CD8-positive, alpha-beta memory T cell (primary cell): Measurements from ENCODE around the gene CAMK2D. TPM values are rescaled to one million over a fixed set of nuclear protein-coding genes. Genes with fewer than 3 reads are reported as not detected.
A peak's percentile ranks its signal among the peaks of the same experiment; 100 is the strongest.

Experiments
- CTCF ChIA-PET: fragments of 350-600 bp; sonication (Branson Sonifier 250); formaldehyde crosslinking; loops from one replicate; lab custom pipeline; 2021; ENCODE audit warnings: antibody characterized with exemption; lab: Charles Lee
- POLR2A ChIA-PET: fragments of 350-600 bp; sonication (Branson Sonifier 250); formaldehyde crosslinking; loops from one replicate; lab custom pipeline; 2021; ENCODE audit warnings: antibody characterized with exemption; lab: Charles Lee
- DNase-seq, 5 donors: peaks; one replicate each; pipeline versions ENCODE4 v3.0.0 to v3.0.0-alpha.2; 2020 to 2022; ENCODE audit warnings: mixed read lengths in 1 of 5
- H3K27ac ChIP-seq: one replicate; pipeline ENCODE4 v1.7.0; 2013; ENCODE audit warnings: low read depth, mild to moderate bottlenecking, low read length, moderate library complexity
- H3K27me3 ChIP-seq: 2 replicates; pipeline ENCODE4 v1.7.0; 2013; ENCODE audit warnings: low read length, mild to moderate bottlenecking; ENCODE audit not compliant: insufficient read depth, poor library complexity, severe bottlenecking
- H3K36me3 ChIP-seq: 2 replicates; pipeline ENCODE4 v1.7.0; 2013; ENCODE audit warnings: mild to moderate bottlenecking, low read length, moderate library complexity; ENCODE audit not compliant: insufficient read depth
- H3K4me1 ChIP-seq: 2 replicates; pipeline ENCODE4 v1.7.0; 2013; ENCODE audit warnings: mild to moderate bottlenecking, low read length, moderate library complexity; ENCODE audit not compliant: insufficient read depth
- H3K4me3 ChIP-seq: 2 replicates; pipeline ENCODE4 v1.7.0; 2013; ENCODE audit warnings: mild to moderate bottlenecking, low read length
- H3K9me3 ChIP-seq: 2 replicates; pipeline ENCODE4 v1.7.0; 2013; ENCODE audit warnings: mild to moderate bottlenecking, low read length
- H3K27ac Mint-ChIP-seq, 8 donors: one replicate each; pipeline ENCODE4 v1.8.0; 2020 to 2021; ENCODE audit warnings: mixed read lengths in 8 of 8, mild to moderate bottlenecking in 6 of 8, inconsistent platforms in 3 of 8, moderate library complexity in 3 of 8
- H3K27me3 Mint-ChIP-seq, 2 donors: one replicate each; pipeline ENCODE4 v1.8.0; 2020 to 2021; ENCODE audit warnings: mixed read lengths in 2 of 2, mild to moderate bottlenecking in 1 of 2, moderate library complexity in 1 of 2
- H3K36me3 Mint-ChIP-seq, 3 donors: one replicate each; pipeline ENCODE4 v1.8.0; 2020 to 2021; ENCODE audit warnings: mixed read lengths in 3 of 3, inconsistent platforms in 1 of 3, mild to moderate bottlenecking in 1 of 3
- H3K4me1 Mint-ChIP-seq, 3 donors: one replicate each; pipeline ENCODE4 v1.8.0; 2020 to 2021; ENCODE audit warnings: mixed read lengths in 3 of 3, inconsistent platforms in 1 of 3, mild to moderate bottlenecking in 1 of 3
- H3K4me3 Mint-ChIP-seq, 7 donors: one replicate each; pipeline ENCODE4 v1.8.0; 2020 to 2021; ENCODE audit warnings: mixed read lengths in 7 of 7, mild to moderate bottlenecking in 6 of 7, moderate library complexity in 4 of 7, inconsistent platforms in 2 of 7
- H3K9me3 Mint-ChIP-seq, 5 donors: one replicate each; pipeline ENCODE4 v1.8.0; 2020 to 2022; ENCODE audit warnings: mixed read lengths in 5 of 5, mild to moderate bottlenecking in 3 of 5, moderate library complexity in 2 of 5, inconsistent platforms in 1 of 5
- polyA plus RNA-seq: library from polyadenylated mRNA; unstranded; fragments of 300-500 nt; fragmentation: Illumina TruSeq; gene quantifications from one replicate; pipeline ENCODE4 v1.2.3, GENCODE V29; 2021
- total RNA-seq, 2 experiments: library from RNA; stranded (reverse); gene quantifications; one replicate each; pipeline ENCODE4 v1.2.3, GENCODE V29; 2021

Gene CAMK2D
- total and polyA plus RNA-seq, 3 experiments from 2014 or later, result 19.6 to 57.6 (median 56.0) TPM

DNA sequence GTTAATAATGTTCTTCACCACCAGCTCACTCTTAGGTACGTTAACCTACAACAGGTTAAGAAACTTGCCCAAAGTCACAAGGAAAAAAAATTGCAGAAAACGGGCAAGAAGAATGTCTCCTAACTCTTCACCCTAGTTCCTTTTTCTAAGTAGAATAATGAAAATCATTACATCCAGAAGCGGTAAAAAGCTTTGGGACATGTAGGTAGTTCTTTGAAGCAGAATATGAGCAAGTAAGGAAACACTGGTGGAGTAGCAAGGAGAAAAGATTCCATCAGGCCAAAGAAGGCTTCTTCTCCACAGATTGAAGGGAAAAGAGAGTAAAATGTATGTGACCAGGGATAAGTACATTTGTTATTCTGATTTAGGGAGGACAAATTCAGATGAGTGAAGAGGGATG, 4.1 kb downstream of the CAMK2D start:
- H3K27me3 ChIP-seq, result no peaks in the 10 kb centered on the region
- Mint-ChIP-seq H3K4me1 (peaks cover 43 to 72% (median 66%) of the 10 kb centered on the region in 3 donors), H3K27me3 (no peaks in the 10 kb centered on the region), H3K36me3 (peaks cover 0 to 37% (median 12%) of the 10 kb centered on the region in 3 donors), H3K4me3 (peak overlapping the region in 4 of 7 donors; percentile 16 to 99 (median 80)), H3K9me3 (no peaks in the 10 kb centered on the region), H3K27ac (peak overlapping the region; percentile 4 to 95 (median 86))
- no peak for DNase-seq
- no peak overlapping the region for H3K4me3 ChIP-seq
- no peak overlapping the region for H3K27ac ChIP-seq
- H3K9me3 ChIP-seq, result no peaks in the 10 kb centered on the region
- ChIA-PET POLR2A (no interaction called here), CTCF (no interaction called here)
- H3K36me3 ChIP-seq, result no peaks in the 10 kb centered on the region
- H3K4me1 ChIP-seq, result peaks cover 29% of the 10 kb centered on the region

DNA sequence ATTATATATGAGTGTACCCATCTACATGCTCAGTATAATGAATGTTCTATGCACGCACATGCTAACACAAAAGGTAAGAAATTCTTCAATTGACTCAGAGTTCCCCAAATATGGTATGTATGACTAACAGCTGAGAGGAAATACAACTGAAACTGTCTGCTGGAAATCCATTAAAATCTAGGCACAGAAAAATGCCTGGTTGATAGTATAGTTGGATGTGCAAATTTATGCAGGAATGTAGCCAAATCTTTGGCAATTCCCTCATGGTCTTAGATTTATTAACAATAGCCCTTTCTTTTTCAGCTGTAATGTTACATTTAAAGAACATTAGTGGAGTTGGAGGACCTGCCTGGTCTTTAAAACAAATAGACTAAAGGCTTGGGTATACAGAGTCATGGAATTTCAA, 5.5 kb downstream of the CAMK2D start:
- H3K27ac Mint-ChIP-seq, result peak overlapping the region in 4 of 8 donors; percentile 32 to 73 (median 64)
- H3K9me3 ChIP-seq, result no peaks in the 10 kb centered on the region
- DNase-seq, result no peak
- no peaks in the 10 kb centered on the region for H3K36me3 ChIP-seq
- peaks cover 48 to 75% (median 75%) of the 10 kb centered on the region in 3 donors for H3K4me1 Mint-ChIP-seq
- H3K36me3 Mint-ChIP-seq, result peaks cover 1 to 33% (median 13%) of the 10 kb centered on the region in 3 donors
- ChIA-PET CTCF (no interaction called here), POLR2A (no interaction called here)
- no peak overlapping the region for H3K27ac ChIP-seq
- H3K4me3 Mint-ChIP-seq, result peak overlapping the region in 5 of 7 donors; percentile 2 to 45 (median 29)
- H3K27me3 Mint-ChIP-seq, result no peaks in the 10 kb centered on the region
- H3K27me3 ChIP-seq, result no peaks in the 10 kb centered on the region
- peaks cover 29% of the 10 kb centered on the region for H3K4me1 ChIP-seq
- no peaks in the 10 kb centered on the region for H3K9me3 Mint-ChIP-seq
- H3K4me3 ChIP-seq, result no peak overlapping the region

DNA sequence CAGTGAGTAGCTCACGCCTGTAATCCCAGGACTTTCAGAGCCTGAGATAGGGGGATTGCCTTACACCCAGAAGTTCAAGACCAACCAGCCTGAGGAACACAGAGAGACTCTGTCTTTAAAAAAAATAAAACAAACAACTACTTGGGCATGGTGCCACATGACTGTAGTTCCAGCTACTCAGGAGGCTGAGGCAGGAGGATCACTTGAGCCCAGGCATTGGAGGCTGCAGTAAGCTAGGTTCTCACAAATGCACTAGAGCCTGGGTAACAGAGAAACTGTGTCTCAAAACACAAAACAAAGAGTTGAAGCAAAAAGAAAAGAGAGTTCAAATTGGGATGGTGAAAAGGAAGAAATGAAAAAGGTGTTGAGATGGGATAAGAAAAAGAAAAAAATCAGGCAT, 10.8 kb downstream of the CAMK2D start:
- DNase-seq, result no peak
- no peaks in the 10 kb centered on the region for H3K9me3 ChIP-seq
- Mint-ChIP-seq H3K4me1 (peaks cover 28 to 63% (median 40%) of the 10 kb centered on the region in 3 donors), H3K4me3 (no peak overlapping the region), H3K36me3 (peaks cover 5 to 27% (median 21%) of the 10 kb centered on the region in 3 donors), H3K27ac (peak overlapping the region in 2 of 8 donors; percentile 21 to 24), H3K27me3 (no peaks in the 10 kb centered on the region), H3K9me3 (no peaks in the 10 kb centered on the region)
- no peak overlapping the region for H3K4me3 ChIP-seq
- H3K36me3 ChIP-seq, result no peaks in the 10 kb centered on the region
- H3K27ac ChIP-seq, result no peak overlapping the region
- POLR2A ChIA-PET, result no interaction called here
- H3K27me3 ChIP-seq, result no peaks in the 10 kb centered on the region
- peaks cover 7% of the 10 kb centered on the region for H3K4me1 ChIP-seq
- CTCF ChIA-PET, result no interaction called here

DNA sequence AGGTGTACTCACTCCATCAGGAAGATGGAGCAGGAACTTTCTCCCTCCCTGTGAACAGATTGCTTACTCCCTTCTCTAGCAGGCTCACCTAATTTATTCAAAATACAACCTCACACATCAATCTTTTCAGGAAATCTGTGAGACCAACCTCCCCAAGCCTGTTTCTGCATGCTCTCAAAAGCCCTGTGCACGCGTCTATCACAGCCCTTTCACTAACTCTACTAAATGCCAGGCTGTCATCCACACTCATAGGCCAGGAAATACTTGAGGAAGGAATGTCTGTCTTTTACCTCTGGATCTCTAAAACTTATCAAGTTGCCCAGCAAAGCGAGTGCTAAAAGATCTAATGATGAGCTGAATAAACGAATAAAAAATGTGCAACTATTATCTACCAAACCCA, 11.2 kb downstream of the CAMK2D start:
- H3K36me3 Mint-ChIP-seq, result peaks cover 5 to 27% (median 21%) of the 10 kb centered on the region in 3 donors
- peak overlapping the region in 1 of 7 donors; percentile 2 for H3K4me3 Mint-ChIP-seq
- H3K27ac ChIP-seq, result no peak overlapping the region
- no peaks in the 10 kb centered on the region for H3K27me3 Mint-ChIP-seq
- H3K9me3 ChIP-seq, result no peaks in the 10 kb centered on the region
- H3K9me3 Mint-ChIP-seq, result no peaks in the 10 kb centered on the region
- CTCF ChIA-PET, result no interaction called here
- no peak for DNase-seq
- peaks cover 24 to 58% (median 36%) of the 10 kb centered on the region in 3 donors for H3K4me1 Mint-ChIP-seq
- H3K36me3 ChIP-seq, result no peaks in the 10 kb centered on the region
- peak overlapping the region in 1 of 8 donors; percentile 21 for H3K27ac Mint-ChIP-seq
- POLR2A ChIA-PET, result no interaction called here
- no peaks in the 10 kb centered on the region for H3K27me3 ChIP-seq
- peaks cover 3% of the 10 kb centered on the region for H3K4me1 ChIP-seq
- H3K4me3 ChIP-seq, result no peak overlapping the region

DNA sequence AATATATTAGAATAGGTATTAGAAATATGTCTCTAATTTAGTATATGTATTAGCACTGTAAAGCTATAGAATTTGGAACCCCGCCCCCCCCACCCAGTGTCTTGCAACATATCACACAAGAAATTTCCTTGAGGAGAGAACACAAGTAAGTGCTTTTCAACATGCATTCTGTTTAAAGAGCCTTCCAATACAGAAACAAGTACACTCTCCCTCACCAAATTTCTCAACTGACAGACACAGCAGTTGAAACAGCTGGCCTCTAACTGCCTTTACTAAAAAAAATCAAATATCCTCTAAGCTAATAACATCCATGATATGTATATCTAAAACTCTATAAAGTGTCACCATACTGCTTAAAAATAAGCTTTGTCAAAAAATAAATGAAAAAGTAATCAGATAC, 12.4 kb downstream of the CAMK2D start:
- Mint-ChIP-seq H3K9me3 (no peaks in the 10 kb centered on the region), H3K4me1 (peaks cover 24 to 47% (median 27%) of the 10 kb centered on the region in 3 donors), H3K27me3 (no peaks in the 10 kb centered on the region), H3K36me3 (peaks cover 5 to 27% (median 21%) of the 10 kb centered on the region in 3 donors), H3K27ac (no peak overlapping the region), H3K4me3 (no peak overlapping the region)
- H3K4me3 ChIP-seq, result no peak overlapping the region
- no peak overlapping the region for H3K27ac ChIP-seq
- no peaks in the 10 kb centered on the region for H3K27me3 ChIP-seq
- H3K4me1 ChIP-seq, result no peaks in the 10 kb centered on the region
- no peak for DNase-seq
- no peaks in the 10 kb centered on the region for H3K9me3 ChIP-seq
- H3K36me3 ChIP-seq, result no peaks in the 10 kb centered on the region
- POLR2A ChIA-PET, result no interaction called here
- CTCF ChIA-PET, result interaction anchor here (1.2 kb wide), 1 partner anchor 201 kb away, joined by 3 read pairs; no protein-coding TSS in a partner anchor

DNA sequence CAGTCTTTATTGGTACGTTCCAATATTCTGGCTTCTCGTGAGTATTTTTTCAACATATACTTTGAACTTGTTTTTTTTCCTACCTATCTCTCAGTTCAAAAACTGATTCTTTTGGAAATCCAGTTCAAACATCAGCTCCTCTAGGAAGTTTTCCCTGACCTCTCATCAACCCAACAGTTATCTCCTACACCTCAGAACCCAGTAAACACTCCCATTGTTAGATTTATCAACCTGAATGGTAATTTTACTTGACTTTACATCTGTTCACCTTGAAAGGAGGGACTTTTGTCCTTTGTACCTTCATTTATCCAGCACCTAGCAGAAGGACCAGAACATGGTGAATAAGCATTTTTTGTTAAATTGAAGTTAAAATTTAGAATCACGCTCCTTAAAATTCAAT, 13.6 kb downstream of the CAMK2D start:
- Mint-ChIP-seq H3K27me3 (no peaks in the 10 kb centered on the region), H3K27ac (no peak overlapping the region), H3K9me3 (no peaks in the 10 kb centered on the region), H3K36me3 (peaks cover 5 to 27% (median 21%) of the 10 kb centered on the region in 3 donors), H3K4me1 (peaks cover 21 to 42% (median 24%) of the 10 kb centered on the region in 3 donors), H3K4me3 (no peak overlapping the region)
- Histone ChIP-seq H3K4me1 (no peaks in the 10 kb centered on the region), H3K4me3 (no peak overlapping the region), H3K36me3 (no peaks in the 10 kb centered on the region), H3K27me3 (no peaks in the 10 kb centered on the region), H3K27ac (no peak overlapping the region), H3K9me3 (no peaks in the 10 kb centered on the region)
- DNase-seq, result no peak
- ChIA-PET POLR2A (no interaction called here), CTCF (no interaction called here)

DNA sequence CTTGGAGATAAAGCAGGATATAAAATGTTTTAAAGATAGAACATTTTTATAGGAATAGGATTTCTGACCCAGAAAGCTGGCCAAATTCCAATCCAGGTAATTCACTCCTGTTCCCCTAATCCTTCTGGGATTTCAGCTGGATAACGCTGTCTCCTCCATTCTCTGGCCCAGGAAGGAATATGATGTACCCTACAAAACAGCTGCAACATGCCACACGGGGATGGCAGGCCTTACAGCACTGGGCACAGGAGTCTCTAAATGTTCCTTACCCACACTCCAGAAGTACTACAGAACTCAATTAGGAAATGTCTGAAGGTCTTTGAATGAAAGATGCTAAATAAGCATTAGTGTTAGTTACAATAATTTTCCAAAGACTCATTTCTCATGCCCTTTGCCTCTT, 15.8 kb downstream of the CAMK2D start:
- H3K4me1 Mint-ChIP-seq, result peaks cover 21 to 40% (median 23%) of the 10 kb centered on the region in 3 donors
- peaks cover under 1 to 18% (median 14%) of the 10 kb centered on the region in 3 donors for H3K36me3 Mint-ChIP-seq
- no peak overlapping the region for H3K4me3 ChIP-seq
- H3K4me3 Mint-ChIP-seq, result no peak overlapping the region
- H3K27ac ChIP-seq, result no peak overlapping the region
- H3K9me3 Mint-ChIP-seq, result no peaks in the 10 kb centered on the region
- CTCF ChIA-PET, result no interaction called here
- H3K9me3 ChIP-seq, result no peaks in the 10 kb centered on the region
- H3K27ac Mint-ChIP-seq, result peak overlapping the region in 1 of 8 donors; percentile 29
- no peaks in the 10 kb centered on the region for H3K4me1 ChIP-seq
- H3K27me3 Mint-ChIP-seq, result no peaks in the 10 kb centered on the region
- POLR2A ChIA-PET, result no interaction called here
- H3K27me3 ChIP-seq, result no peaks in the 10 kb centered on the region
- no peaks in the 10 kb centered on the region for H3K36me3 ChIP-seq
- DNase-seq, result no peak

DNA sequence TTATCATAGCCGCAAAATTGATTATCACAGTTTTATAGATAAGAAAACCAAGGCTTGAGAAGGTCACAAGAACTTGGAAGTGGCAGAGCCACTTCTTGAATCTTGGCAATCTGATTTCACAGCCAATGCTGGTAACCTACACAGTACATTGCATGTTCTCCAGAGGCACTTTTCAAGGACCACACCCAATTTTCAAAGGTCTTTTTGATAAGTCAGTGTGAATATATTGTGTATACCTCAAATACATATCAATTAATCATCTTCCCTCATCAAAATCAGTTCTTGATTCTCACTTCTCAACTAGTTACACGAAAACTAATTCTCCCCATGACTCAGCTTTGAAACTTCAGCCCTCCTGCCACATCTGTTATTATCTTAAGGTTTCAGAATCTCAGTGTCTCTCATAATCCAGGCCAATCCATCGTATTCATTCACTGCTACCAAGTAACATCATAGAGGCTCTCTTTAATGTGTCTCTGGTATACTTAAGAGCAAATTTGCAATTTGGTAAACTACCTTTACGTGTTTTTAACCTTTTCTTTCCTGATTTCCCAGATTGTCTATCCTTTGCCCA, 16.8 kb downstream of the CAMK2D start:
- ChIA-PET CTCF (no interaction called here), POLR2A (no interaction called here)
- H3K4me3 ChIP-seq, result no peak overlapping the region
- H3K4me3 Mint-ChIP-seq, result no peak overlapping the region
- no peak overlapping the region for H3K27ac Mint-ChIP-seq
- H3K27ac ChIP-seq, result no peak overlapping the region
- no peaks in the 10 kb centered on the region for H3K36me3 ChIP-seq
- no peaks in the 10 kb centered on the region for H3K9me3 Mint-ChIP-seq
- H3K4me1 Mint-ChIP-seq, result peaks cover 23 to 40% (median 23%) of the 10 kb centered on the region in 3 donors
- DNase-seq, result no peak
- H3K27me3 Mint-ChIP-seq, result no peaks in the 10 kb centered on the region
- peaks cover 0 to 12% (median 11%) of the 10 kb centered on the region in 3 donors for H3K36me3 Mint-ChIP-seq
- H3K9me3 ChIP-seq, result no peaks in the 10 kb centered on the region
- no peaks in the 10 kb centered on the region for H3K4me1 ChIP-seq
- H3K27me3 ChIP-seq, result no peaks in the 10 kb centered on the region
